ENCODE measurements around the gene GP5.

The GP5 gene

GRCh38 chr3:194397757-194398312, 1.2 kb downstream of the GP5 start:
- H3K27me3 ChIP-seq (ENCODE audit: insufficient read depth, low read length): peaks cover 24% of the 10 kb centered on the region
- no peak overlapping the region for H3K4me3 ChIP-seq (ENCODE audit: low read depth, low read length)
- no peaks in the 10 kb centered on the region for H3K79me2 ChIP-seq (ENCODE audit: control insufficient read depth, insufficient read depth, low read length, unreplicated experiment)
- H3K27ac ChIP-seq (ENCODE audit: low read depth, low read length): no peak overlapping the region
- no peaks in the 10 kb centered on the region for H3K4me1 ChIP-seq (ENCODE audit: control insufficient read depth, insufficient read depth, low read length, unreplicated experiment)
- H2AFZ ChIP-seq (ENCODE audit: low read length, unreplicated experiment): no peak overlapping the region
- H3K36me3 ChIP-seq (ENCODE audit: insufficient read depth, low read length): no peaks in the 10 kb centered on the region

GRCh38 chr3:194396859-194397756, 2.0 kb downstream of the GP5 start:
- no peak overlapping the region for H3K4me3 ChIP-seq (ENCODE audit: low read depth, low read length)
- no peaks in the 10 kb centered on the region for H3K4me1 ChIP-seq (ENCODE audit: control insufficient read depth, insufficient read depth, low read length, unreplicated experiment)
- no peak overlapping the region for H2AFZ ChIP-seq (ENCODE audit: low read length, unreplicated experiment)
- H3K27ac ChIP-seq (ENCODE audit: low read depth, low read length): no peak overlapping the region
- H3K27me3 ChIP-seq (ENCODE audit: insufficient read depth, low read length): peaks cover 27% of the 10 kb centered on the region
- no peaks in the 10 kb centered on the region for H3K79me2 ChIP-seq (ENCODE audit: control insufficient read depth, insufficient read depth, low read length, unreplicated experiment)
- H3K36me3 ChIP-seq (ENCODE audit: insufficient read depth, low read length): no peaks in the 10 kb centered on the region

GRCh38 chr3:194396539-194396858, 2.6 kb downstream of the GP5 start:
- Histone ChIP-seq H3K36me3 (ENCODE audit: insufficient read depth, low read length) (no peaks in the 10 kb centered on the region), H3K79me2 (ENCODE audit: control insufficient read depth, insufficient read depth, low read length, unreplicated experiment) (no peaks in the 10 kb centered on the region), H3K4me3 (ENCODE audit: low read depth, low read length) (no peak overlapping the region), H2AFZ (ENCODE audit: low read length, unreplicated experiment) (no peak overlapping the region), H3K27ac (ENCODE audit: low read depth, low read length) (no peak overlapping the region), H3K27me3 (ENCODE audit: insufficient read depth, low read length) (peaks cover 28% of the 10 kb centered on the region), H3K4me1 (ENCODE audit: control insufficient read depth, insufficient read depth, low read length, unreplicated experiment) (no peaks in the 10 kb centered on the region)

- no peak overlapping the region for H3K4me3 ChIP-seq (ENCODE audit: low read depth, low read length)
- peaks cover 34% of the 10 kb centered on the region for H3K27me3 ChIP-seq (ENCODE audit: insufficient read depth, low read length)
- no peak overlapping the region for H3K27ac ChIP-seq (ENCODE audit: low read depth, low read length)
- H3K36me3 ChIP-seq (ENCODE audit: insufficient read depth, low read length): no peaks in the 10 kb centered on the region
- no peak overlapping the region for H2AFZ ChIP-seq (ENCODE audit: low read length, unreplicated experiment)
- H3K4me1 ChIP-seq (ENCODE audit: control insufficient read depth, insufficient read depth, low read length, unreplicated experiment): no peaks in the 10 kb centered on the region
- no peaks in the 10 kb centered on the region for H3K79me2 ChIP-seq (ENCODE audit: control insufficient read depth, insufficient read depth, low read length, unreplicated experiment)
Observed at GRCh38 chr3:194395778-194396538, 3.1 kb downstream of the GP5 start.

GRCh38 chr3:194395212-194395611, 3.9 kb downstream of the GP5 start:
- Histone ChIP-seq H3K27ac (ENCODE audit: low read depth, low read length) (no peak overlapping the region), H2AFZ (ENCODE audit: low read length, unreplicated experiment) (no peak overlapping the region), H3K79me2 (ENCODE audit: control insufficient read depth, insufficient read depth, low read length, unreplicated experiment) (no peaks in the 10 kb centered on the region), H3K4me1 (ENCODE audit: control insufficient read depth, insufficient read depth, low read length, unreplicated experiment) (no peaks in the 10 kb centered on the region), H3K4me3 (ENCODE audit: low read depth, low read length) (no peak overlapping the region), H3K27me3 (ENCODE audit: insufficient read depth, low read length) (peaks cover 41% of the 10 kb centered on the region), H3K36me3 (ENCODE audit: insufficient read depth, low read length) (no peaks in the 10 kb centered on the region)

GRCh38 chr3:194392576-194392975, 6.5 kb downstream of the GP5 start:
- Histone ChIP-seq H3K27me3 (ENCODE audit: insufficient read depth, low read length) (peaks cover 35% of the 10 kb centered on the region), H3K79me2 (ENCODE audit: control insufficient read depth, insufficient read depth, low read length, unreplicated experiment) (no peaks in the 10 kb centered on the region), H3K27ac (ENCODE audit: low read depth, low read length) (no peak overlapping the region), H3K36me3 (ENCODE audit: insufficient read depth, low read length) (no peaks in the 10 kb centered on the region), H2AFZ (ENCODE audit: low read length, unreplicated experiment) (no peak overlapping the region), H3K4me3 (ENCODE audit: low read depth, low read length) (no peak overlapping the region), H3K4me1 (ENCODE audit: control insufficient read depth, insufficient read depth, low read length, unreplicated experiment) (no peaks in the 10 kb centered on the region)

DNA sequence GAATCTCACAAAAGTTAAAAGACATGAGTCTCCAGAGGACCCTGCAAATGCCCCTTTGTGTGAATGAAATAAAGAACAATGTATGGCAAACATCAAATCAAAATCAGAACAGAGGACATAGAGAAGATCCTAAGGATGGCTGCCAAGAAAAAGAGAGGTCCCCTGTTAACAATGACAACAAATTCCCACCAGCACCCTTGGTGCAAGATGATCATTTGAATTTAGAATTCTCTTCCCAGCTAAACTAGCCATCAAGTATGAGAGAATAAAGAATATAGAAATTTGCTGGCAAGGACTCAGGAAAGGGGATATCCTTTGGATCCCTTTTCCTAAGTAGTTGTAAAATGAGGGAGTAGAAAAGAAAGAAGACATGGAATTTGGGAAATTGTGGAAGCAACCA, 8.2 kb downstream of the GP5 start:
- Histone ChIP-seq H3K27ac (ENCODE audit: low read depth, low read length) (no peak overlapping the region), H3K4me1 (ENCODE audit: control insufficient read depth, insufficient read depth, low read length, unreplicated experiment) (no peaks in the 10 kb centered on the region), H3K79me2 (ENCODE audit: control insufficient read depth, insufficient read depth, low read length, unreplicated experiment) (no peaks in the 10 kb centered on the region), H3K4me3 (ENCODE audit: low read depth, low read length) (no peak overlapping the region), H2AFZ (ENCODE audit: low read length, unreplicated experiment) (no peak overlapping the region), H3K27me3 (ENCODE audit: insufficient read depth, low read length) (peaks cover 25% of the 10 kb centered on the region), H3K36me3 (ENCODE audit: insufficient read depth, low read length) (no peaks in the 10 kb centered on the region)

DNA sequence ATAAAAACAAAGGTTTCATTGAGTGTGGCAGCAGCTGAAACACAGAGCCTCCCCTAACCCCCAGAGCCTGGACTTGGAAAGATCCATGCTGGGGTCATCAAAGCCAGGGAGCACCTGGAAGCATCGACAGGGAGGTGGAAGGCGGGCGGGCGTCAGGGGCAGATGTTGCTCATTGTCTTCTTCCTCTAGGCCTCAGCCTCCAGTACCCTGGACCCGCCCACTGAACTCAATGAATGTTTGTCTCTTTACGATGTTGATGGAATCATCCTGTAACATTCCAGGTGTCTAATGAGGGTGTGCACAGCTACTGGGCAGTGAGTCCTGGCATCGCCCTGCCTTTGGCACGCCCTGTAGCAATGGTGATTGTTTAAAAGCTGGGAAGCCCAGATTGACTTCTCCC, 9.8 kb downstream of the GP5 start:
- H2AFZ ChIP-seq (ENCODE audit: low read length, unreplicated experiment): no peak overlapping the region
- H3K27me3 ChIP-seq (ENCODE audit: insufficient read depth, low read length): peaks cover 33% of the 10 kb centered on the region
- H3K36me3 ChIP-seq (ENCODE audit: insufficient read depth, low read length): no peaks in the 10 kb centered on the region
- no peak overlapping the region for H3K27ac ChIP-seq (ENCODE audit: low read depth, low read length)
- no peaks in the 10 kb centered on the region for H3K79me2 ChIP-seq (ENCODE audit: control insufficient read depth, insufficient read depth, low read length, unreplicated experiment)
- no peaks in the 10 kb centered on the region for H3K4me1 ChIP-seq (ENCODE audit: control insufficient read depth, insufficient read depth, low read length, unreplicated experiment)
- no peak overlapping the region for H3K4me3 ChIP-seq (ENCODE audit: low read depth, low read length)

DNA sequence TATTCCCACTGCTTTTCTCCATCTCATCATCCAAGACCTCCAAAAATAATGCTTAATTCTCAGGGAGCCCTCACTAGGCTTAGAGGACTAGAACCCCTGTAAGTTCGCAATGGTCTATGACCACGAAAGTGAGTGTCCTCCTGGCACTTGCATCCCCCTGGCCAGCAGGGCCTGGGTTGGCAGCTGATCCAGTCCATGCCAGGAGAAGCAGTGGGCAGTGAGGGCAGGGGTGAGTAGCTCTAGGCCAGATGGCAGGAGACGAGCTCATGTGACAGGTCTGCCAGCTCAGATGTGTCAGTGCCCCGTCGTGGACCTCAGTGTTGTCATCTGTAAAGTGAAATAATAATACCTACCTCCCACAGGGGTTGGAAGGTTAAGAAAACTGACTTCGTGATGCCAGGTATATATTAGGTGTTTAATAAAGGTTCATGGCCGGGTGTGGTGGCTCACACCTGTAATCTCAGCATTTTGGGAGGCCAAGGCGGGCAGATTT, 11.1 kb downstream of the GP5 start:
- Histone ChIP-seq H3K27me3 (ENCODE audit: insufficient read depth, low read length) (peaks cover 33% of the 10 kb centered on the region), H3K27ac (ENCODE audit: low read depth, low read length) (no peak overlapping the region), H3K4me3 (ENCODE audit: low read depth, low read length) (no peak overlapping the region), H3K36me3 (ENCODE audit: insufficient read depth, low read length) (no peaks in the 10 kb centered on the region), H3K79me2 (ENCODE audit: control insufficient read depth, insufficient read depth, low read length, unreplicated experiment) (no peaks in the 10 kb centered on the region), H3K4me1 (ENCODE audit: control insufficient read depth, insufficient read depth, low read length, unreplicated experiment) (no peaks in the 10 kb centered on the region), H2AFZ (ENCODE audit: low read length, unreplicated experiment) (no peak overlapping the region)

- H3K4me3 ChIP-seq (ENCODE audit: low read depth, low read length): no peak overlapping the region
- H3K27ac ChIP-seq (ENCODE audit: low read depth, low read length): no peak overlapping the region
Observed at GRCh38 chr3:194387276-194387675, 11.8 kb downstream of the GP5 start.

More at GRCh38 chr3:194387276-194387675, 11.8 kb downstream of the GP5 start:
- Histone ChIP-seq H3K79me2 (ENCODE audit: control insufficient read depth, insufficient read depth, low read length, unreplicated experiment) (no peaks in the 10 kb centered on the region), H3K27me3 (ENCODE audit: insufficient read depth, low read length) (peaks cover 32% of the 10 kb centered on the region), H3K4me1 (ENCODE audit: control insufficient read depth, insufficient read depth, low read length, unreplicated experiment) (no peaks in the 10 kb centered on the region), H3K36me3 (ENCODE audit: insufficient read depth, low read length) (no peaks in the 10 kb centered on the region), H2AFZ (ENCODE audit: low read length, unreplicated experiment) (no peak overlapping the region)

Data from ACC112 (cell line).